Inflammatory macrophage (primary cell): ENCODE results near the gene SELENON.

ENCODE experiments used
- DNase-seq, 2 donors: peaks; one replicate each; pipeline ENCODE4 v3.0.0-alpha.2; 2020 to 2022

The SELENON gene

GRCh38 chr1:25864434-25864833 lies 64.4 kb downstream of the SELENON start:
- DNase-seq: no peak

- no peak for DNase-seq
Measured at GRCh38 chr1:25866288-25866687, 66.3 kb downstream of the SELENON start.

GRCh38 chr1:25867210-25867991 lies 67.4 kb downstream of the SELENON start:
- no peak for DNase-seq
